GM12878 (cell line): ENCODE data around the gene SGTB. TPM values are rescaled to one million over a fixed set of nuclear protein-coding genes. Genes with fewer than 3 reads are reported as not detected.

Experiments
- ATF7 ChIP-seq: fragments of 450-650 bp; IDR thresholded peaks from 2 replicates; pipeline ENCODE4 v1.6.1; 2016; ENCODE audit warnings: low read depth, mild to moderate bottlenecking
- CEBPZ ChIP-seq: fragments of 150-350 bp; IDR thresholded peaks from 2 replicates; pipeline ENCODE4 v1.6.1; 2016; ENCODE audit warnings: low read depth, low read length
- HDAC6 ChIP-seq: fragments of 200-600 bp; sonication (generic); IDR thresholded peaks from one replicate; pipeline ENCODE4 v1.8.0; 2017; ENCODE audit warnings: antibody characterized with exemption; ENCODE audit not compliant: unreplicated experiment
- HDGF ChIP-seq: fragments of 450-650 bp; IDR thresholded peaks from 2 replicates; pipeline ENCODE4 v1.6.1; 2016; ENCODE audit warnings: antibody characterized with exemption
- MLLT1 ChIP-seq: fragments of 450-650 bp; IDR thresholded peaks from 2 replicates; pipeline ENCODE4 v1.6.1; 2016; ENCODE audit warnings: mild to moderate bottlenecking
- MTA2 ChIP-seq: fragments of 450-650 bp; IDR thresholded peaks from 2 replicates; pipeline ENCODE4 v1.6.1; 2016; ENCODE audit warnings: low read depth, mild to moderate bottlenecking, moderate library complexity
- MXI1 ChIP-seq: fragments of 150-350 bp; IDR thresholded peaks from 2 replicates; pipeline ENCODE4 v1.6.1; 2011; ENCODE audit warnings: low read depth, mild to moderate bottlenecking, inconsistent platforms, low read length, improper control_type of control experiment
- REST ChIP-seq: IDR thresholded peaks from 2 replicates; pipeline ENCODE4 v1.6.1; 2012; ENCODE audit warnings: mild to moderate bottlenecking, low read depth, low read length
- SIX5 ChIP-seq: IDR thresholded peaks from 2 replicates; pipeline ENCODE4 v1.6.1; 2011; ENCODE audit warnings: mild to moderate bottlenecking, low read depth, low read length, moderate library complexity; ENCODE audit not compliant: severe bottlenecking
- SMC3 ChIP-seq: IDR thresholded peaks from 2 replicates; pipeline ENCODE4 v1.6.1; 2011; ENCODE audit warnings: low read length, improper control_type of control experiment, borderline replicate concordance
- ZBTB4 ChIP-seq: fragments of 450-650 bp; formaldehyde crosslinking; IDR thresholded peaks from 2 replicates; pipeline ENCODE4 v1.4.0; 2022; ENCODE audit warnings: mild to moderate bottlenecking, moderate library complexity
- ZNF207 ChIP-seq: fragments of 450-650 bp; IDR thresholded peaks from 2 replicates; pipeline ENCODE4 v1.6.1; 2014; ENCODE audit warnings: antibody characterized with exemption, mild to moderate bottlenecking, borderline replicate concordance
- ZNF687 ChIP-seq: fragments of 450-650 bp; IDR thresholded peaks from 2 replicates; pipeline ENCODE4 v1.6.1; 2017; ENCODE audit warnings: mild to moderate bottlenecking, moderate library complexity
- polyA plus RNA-seq, 11 experiments: library from polyadenylated mRNA; depleted of rRNA in 4 of 11; unstranded in 6 of 11; stranded (reverse) in 5 of 11; fragments of >200 nt; fragmentation: Nextera tagmentation in 4 of 11; fragmentation: Illumina TruSeq in 1 of 11; extraction: Ambion mirVana in 4 of 11; extraction: Trizol in 1 of 11; gene quantifications; 1 replicate in 1 of 11; 2 replicates in 10 of 11; pipeline versions ENCODE4 v1.2.1 to v1.2.3, GENCODE V29; 2011 to 2016; ENCODE audit warnings: inconsistent platforms in 2 of 11, missing spikeins in 2 of 11, low read depth in 1 of 11
- total RNA-seq, 4 experiments: library from RNA; depleted of rRNA in 3 of 4; stranded (reverse); fragments of >200 nt in 3 of 4; fragmentation: Illumina TruSeq in 1 of 4; extraction: Trizol in 1 of 4; gene quantifications; 2 replicates each; pipeline versions ENCODE4 v1.2.1 to v1.2.3, GENCODE V29; 2013 to 2021

The SGTB gene
- total and polyA plus RNA-seq, 10 of the 15 experiments (the other 5 are each of a cell fraction or from before 2014, with no cell fraction given): 1.0 to 7.8 (median 5.4) TPM

- TF ChIP-seq REST (no peak), HDGF (peak; percentile 41; the same call in 1 of the 2 replicates), ZNF207 (no peak), SIX5 (no peak), MXI1 (peak; percentile 65; the same call in 1 of the 2 replicates), CEBPZ (no peak), MLLT1 (no peak), ZNF687 (peak; percentile 89), SMC3 (no peak), ZBTB4 (CRISPR knock-in tag) (no peak), MTA2 (no peak), ATF7 (no peak), HDAC6 (no peak)
These were observed 97.8 kb downstream of the SGTB start, which contains the start of gene TRIM23 (continued) for GRCh38 chr5:65624025-65624570.
